Stimulated activated CD8-positive, alpha-beta memory T cell treated with anti-CD3 and anti-CD28 coated beads, Interleukin-2, amount 100 ng/mL, for 48 hours (primary cell): ENCODE data around the gene MDM2.
"Not testable (repeated sequence)": the region's sequence is repeated elsewhere in the genome, so short reads cannot be mapped to it uniquely, and the experiment has no call there.

Experiments used
- DNase-seq, 2 donors: peaks; one replicate each; pipeline ENCODE4 v3.0.0-alpha.2; 2020; ENCODE audit warnings: low read depth in 2 of 2

The MDM2 gene

DNA sequence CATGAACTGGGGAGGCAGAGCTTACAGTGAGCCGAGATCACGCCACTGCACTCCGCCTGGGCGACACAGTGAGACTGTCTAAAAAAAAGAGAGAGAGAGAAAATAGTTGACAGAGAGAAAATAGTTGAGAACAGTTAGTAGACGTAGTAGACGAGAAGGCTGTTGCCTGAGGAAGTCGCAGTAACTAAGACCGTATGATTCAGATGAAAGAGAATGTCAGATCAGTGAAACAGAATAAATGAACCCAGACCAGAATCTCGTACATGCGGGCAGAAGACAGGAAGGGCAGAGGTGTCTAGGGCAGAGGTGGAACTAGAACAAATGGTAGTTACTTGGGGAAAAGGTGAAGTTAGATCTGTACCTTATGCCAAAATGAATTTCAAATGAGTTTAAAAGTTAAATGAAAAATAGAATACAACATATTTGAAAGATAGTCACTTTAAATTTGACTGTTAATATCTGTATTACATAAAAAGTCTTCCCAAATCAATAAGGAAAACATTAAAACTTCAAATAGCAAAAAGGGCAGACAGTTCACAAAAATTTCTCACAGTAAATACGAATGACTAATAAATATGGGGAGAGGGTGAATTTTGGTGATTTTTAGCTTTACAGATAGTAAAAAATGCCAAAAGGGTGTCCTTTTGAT lies 17.7 kb downstream of the MDM2 start:
- no peak for DNase-seq

DNA sequence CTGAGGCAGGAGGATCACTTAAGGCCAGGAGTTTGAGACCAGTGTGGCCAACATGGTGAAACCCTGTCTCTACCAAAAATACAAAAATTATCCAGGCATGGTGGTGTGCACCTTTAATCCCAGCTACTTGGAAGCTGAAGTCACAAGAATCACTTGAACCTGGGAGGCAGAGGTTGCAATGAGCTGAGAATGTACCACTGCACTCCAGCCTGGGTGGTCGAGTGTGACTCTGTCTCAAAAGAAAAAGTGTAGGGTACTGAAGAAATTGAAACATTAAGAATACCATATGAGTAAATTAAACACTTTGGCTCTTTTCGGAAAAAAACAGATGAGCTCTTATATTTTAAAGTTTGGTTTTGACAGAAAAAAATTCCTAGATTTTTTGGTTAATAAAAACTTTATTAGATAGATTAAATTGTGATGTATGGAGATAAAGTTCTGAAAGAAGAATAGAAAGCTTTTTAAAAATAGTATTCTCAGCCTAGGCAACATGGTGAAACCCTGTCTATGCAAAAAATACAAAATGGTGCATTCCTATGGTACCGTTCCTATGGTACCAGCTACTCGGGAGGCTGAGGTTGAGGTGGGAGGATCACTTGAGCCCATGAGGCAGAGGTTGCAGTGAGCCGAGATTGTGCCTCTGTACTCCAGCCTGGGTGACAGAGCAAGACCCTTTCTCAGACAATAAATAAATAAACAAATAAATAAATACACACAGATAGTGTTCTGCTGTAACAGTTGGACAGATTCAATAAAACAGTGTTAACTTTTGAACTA lies 20.1 kb downstream of the MDM2 start:
- no peak for DNase-seq

DNA sequence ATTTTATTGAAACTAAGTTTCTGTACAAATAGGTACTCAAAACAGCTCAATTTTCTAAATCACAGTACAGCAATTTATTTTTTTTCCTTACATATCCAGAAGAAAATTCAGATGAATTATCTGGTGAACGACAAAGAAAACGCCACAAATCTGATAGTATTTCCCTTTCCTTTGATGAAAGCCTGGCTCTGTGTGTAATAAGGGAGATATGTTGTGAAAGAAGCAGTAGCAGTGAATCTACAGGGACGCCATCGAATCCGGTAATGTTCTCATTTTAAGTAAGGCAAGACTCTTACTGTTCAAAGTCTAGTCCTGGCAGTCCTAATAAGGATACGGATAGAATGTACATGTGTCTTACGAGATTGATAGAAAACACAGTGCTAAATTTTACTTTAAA lies 20.7 kb downstream of the MDM2 start:
- DNase-seq = no peak

DNA sequence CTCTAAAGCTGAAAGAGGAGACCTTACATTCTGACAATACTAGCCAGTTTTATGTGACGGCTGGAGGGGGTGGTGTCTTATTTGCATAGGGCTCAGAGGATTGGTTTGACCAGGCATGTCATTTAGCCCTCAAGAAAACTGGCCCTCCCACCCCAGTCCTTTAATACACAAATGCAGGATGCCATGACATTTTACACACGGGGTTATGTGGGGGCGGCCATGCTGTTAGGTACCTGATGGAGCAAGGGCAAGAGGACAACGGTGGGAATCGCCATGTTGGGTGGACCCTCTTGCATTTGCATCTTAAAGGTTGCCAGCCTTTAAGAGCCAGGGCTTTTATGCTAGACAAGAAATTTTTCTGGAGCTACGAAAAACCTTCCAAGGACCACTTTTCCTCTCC lies 23.3 kb downstream of the MDM2 start:
- DNase-seq = no peak

DNA sequence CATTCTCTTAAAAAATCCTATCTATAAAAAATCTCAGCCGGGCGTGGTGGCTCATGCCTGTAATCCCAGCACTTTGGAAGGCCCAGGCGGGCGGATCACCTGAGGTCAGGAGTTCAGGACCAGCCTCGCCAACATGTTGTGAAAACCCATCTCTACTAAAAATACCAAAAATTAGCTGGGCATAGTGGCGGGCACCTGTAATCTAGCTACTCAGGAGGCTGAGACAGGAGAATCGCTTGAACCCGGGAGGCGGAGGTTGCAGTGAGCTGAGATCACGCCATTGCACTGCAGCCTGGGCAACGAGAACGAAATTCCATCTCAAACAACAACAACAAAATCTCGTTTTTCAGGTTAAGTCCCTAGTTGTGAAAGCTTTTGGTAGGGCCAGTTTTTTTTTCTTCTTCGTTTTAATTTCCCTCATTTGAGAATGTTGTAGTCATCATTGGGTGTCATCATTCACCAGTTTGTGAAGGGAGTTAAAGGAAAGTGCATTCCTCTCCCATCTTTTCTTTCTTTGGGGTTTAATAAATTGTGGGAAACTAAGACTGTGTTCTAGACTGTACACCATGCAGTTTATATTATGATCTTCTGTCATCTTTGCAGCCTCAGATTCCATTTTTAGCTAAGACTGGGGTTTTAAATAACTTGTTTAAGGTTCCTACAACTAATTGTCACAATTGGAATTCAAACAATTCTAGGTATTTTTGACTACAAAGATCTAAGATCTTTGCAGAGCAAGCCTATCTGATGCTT lies 23.9 kb downstream of the MDM2 start:
- no peak for DNase-seq

DNA sequence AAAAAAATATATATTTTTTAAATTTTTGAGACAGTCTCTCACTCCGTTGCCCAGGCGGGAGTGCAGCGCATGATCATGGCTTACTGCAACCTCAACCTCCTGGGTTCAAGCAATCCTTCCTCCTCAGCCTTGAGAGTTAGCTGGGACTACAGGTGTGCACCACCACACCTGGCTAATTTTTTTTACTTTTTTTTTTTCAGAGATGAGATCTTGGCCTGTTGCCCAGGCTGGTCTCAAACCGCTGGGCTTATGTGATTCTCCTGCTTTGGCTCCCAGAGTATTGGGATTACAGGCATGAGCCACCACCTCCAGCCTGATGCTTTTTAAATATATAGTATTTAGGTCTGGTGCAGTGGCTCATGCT lies 24.5 kb downstream of the MDM2 start:
- DNase-seq = no peak

DNA sequence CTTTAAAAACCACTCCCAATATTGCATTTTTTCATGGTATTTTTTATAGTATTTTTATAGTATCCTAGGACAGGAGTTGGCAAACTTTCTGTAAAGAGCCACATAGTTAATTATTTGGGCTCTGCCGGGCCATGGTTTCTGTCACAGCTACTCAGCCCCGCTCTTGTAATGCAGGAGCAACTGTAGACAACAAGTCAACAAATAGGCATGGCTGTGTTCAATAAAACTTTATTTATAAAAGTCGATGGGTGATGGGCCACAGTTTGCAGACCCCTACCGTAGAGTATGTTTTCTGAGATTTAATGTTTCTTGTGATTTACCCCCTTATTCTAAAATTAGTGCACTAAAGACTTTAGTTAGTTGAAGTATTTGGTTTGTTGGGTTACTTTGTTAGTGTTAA lies 25.5 kb downstream of the MDM2 start:
- no peak for DNase-seq

DNA sequence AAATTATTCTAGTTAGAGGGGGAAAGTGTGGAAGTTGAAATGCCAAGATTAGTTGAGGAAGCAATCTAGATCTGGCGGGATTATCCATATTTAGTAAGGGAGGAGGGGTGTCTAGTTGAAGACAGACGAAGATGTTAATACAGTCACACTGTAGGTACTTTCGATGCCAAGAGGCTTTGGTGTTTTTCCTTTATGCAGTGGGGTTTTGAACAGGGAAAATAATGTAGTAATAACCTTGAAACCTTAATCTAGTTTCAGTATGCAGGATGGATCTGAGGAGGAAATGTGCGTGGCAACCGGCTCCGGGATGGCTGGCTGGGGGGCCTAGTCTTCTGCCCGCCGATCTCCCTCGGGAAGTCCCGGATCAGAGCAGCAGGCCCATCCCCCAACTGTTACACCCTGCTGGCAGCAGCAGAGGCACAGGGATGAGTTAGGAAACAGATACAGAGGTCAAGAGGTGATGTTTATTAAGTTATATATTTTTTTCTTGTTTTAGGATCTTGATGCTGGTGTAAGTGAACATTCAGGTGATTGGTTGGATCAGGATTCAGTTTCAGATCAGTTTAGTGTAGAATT lies 27.4 kb downstream of the MDM2 start:
- DNase-seq = no peak

DNA sequence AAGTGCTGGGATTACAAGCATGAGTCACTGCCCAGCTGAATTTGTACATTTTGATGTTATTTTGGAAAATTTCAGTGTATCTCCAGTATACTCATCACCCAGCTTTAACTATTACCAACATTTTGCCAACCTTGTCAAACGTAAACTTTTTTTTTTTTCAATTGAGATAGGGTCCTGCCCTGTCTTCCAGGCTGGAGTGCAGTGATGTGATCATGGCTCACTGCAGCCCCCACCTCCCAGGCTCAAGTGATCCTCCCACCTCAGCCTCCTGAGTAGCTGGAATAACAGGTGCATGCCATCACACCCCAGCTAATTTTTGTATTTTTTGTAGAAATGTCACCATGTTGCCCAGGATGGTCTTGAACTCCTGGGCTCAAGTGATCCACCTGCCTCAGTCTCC lies 29.2 kb downstream of the MDM2 start:
- no peak for DNase-seq

DNA sequence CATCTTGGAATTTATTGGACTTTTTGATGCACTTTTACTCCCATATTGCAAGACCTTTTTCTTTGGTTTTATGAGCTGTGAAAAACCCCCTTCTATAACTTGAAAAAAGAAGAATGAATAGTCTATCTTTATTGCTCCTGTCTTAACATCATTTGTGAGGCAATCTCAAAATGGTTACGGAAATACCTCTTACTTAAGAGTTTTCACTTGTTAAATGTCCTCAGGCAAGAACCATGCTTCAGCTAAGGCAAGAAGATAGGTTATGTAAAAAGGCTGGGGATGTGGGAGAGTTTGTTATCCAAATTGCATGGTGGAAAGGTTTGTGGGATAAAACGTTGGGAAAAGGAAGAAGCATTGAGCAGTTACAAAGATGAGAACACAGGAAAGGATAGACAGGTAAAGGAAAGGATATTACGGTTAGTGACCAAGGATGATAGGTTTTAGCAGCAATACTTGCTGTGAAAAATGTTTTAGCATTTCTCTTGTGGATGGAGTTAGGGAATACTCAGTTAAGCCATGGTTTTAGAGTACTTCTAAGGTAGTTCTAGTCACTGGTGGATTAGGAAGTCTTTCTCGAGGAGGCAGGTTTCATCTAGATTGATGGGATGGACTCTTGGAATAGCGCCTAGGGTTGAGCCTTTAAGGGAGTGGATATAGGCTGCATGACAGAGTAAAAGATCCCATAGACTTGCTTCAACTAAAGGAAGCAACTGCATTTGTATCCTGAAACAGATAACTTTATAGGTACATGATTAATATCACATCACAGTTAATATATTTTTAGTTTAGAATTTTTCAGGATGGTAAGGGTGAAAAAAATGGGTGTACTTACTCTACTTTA lies 30.3 kb downstream of the MDM2 start:
- DNase-seq = no peak

DNA sequence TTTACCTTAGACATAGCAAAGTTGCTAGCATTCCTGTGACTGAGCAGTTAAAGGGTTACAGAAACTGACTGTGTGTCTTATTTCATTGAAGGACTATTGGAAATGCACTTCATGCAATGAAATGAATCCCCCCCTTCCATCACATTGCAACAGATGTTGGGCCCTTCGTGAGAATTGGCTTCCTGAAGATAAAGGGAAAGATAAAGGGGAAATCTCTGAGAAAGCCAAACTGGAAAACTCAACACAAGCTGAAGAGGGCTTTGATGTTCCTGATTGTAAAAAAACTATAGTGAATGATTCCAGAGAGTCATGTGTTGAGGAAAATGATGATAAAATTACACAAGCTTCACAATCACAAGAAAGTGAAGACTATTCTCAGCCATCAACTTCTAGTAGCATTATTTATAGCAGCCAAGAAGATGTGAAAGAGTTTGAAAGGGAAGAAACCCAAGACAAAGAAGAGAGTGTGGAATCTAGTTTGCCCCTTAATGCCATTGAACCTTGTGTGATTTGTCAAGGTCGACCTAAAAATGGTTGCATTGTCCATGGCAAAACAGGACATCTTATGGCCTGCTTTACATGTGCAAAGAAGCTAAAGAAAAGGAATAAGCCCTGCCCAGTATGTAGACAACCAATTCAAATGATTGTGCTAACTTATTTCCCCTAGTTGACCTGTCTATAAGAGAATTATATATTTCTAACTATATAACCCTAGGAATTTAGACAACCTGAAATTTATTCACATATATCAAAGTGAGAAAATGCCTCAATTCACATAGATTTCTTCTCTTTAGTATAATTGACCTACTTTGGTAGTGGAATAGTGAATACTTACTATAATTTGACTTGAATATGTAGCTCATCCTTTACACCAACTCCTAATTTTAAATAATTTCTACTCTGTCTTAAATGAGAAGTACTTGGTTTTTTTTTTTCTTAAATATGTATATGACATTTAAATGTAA lies 31.5 kb downstream of the MDM2 start:
- DNase-seq = no peak

DNA sequence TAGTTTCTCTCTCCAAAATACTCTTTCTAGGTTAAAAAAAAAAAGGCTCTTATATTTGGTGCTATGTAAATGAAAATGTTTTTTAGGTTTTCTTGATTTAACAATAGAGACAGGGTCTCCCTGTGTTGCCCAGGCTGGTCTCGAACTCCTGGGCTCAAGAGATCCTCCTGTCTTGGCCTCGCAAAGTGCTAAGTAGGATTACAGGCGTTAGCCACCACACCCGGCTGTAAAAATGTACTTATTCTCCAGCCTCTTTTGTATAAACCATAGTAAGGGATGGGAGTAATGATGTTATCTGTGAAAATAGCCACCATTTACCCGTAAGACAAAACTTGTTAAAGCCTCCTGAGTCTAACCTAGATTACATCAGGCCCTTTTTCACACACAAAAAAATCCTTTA lies 33.2 kb downstream of the MDM2 start:
- not testable (repeated sequence) for DNase-seq

DNA sequence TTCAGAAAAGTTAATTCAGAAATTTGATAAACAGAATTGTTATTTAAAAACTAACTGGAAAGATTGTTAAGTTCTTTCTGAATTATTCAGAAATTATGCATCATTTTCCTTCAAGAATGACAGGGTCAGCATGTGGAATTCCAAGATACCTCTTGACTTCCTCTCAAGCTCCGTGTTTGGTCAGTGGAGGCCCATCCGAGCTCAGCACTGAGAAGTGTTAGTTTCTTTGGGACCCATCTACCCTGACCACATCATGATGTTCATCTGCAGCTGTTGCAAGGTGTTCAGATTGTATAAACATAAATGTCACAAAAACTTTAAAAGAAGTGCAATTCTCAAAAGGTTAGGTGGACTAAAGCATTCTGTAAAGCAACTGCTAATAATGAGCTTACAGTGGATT lies 33.7 kb downstream of the MDM2 start:
- no peak for DNase-seq

DNA sequence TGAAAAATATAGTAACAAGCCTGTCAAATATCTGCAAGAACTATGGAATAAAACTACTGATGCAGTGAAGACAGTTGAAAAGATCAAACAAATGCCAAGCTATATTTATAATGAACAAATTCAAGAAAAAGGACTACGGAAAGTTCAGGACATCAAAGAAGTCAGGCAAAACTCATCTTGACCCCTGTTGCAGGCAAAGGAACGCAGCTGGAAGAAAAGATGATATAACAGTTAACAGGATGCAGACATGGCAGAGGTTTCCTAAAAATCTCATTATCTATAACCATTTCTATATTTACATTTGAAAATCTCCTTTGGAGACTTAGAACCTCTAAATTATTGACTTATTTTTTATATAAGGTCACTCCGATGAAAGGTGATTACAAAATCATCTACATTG lies 34.1 kb downstream of the MDM2 start:
- DNase-seq = no peak

DNA sequence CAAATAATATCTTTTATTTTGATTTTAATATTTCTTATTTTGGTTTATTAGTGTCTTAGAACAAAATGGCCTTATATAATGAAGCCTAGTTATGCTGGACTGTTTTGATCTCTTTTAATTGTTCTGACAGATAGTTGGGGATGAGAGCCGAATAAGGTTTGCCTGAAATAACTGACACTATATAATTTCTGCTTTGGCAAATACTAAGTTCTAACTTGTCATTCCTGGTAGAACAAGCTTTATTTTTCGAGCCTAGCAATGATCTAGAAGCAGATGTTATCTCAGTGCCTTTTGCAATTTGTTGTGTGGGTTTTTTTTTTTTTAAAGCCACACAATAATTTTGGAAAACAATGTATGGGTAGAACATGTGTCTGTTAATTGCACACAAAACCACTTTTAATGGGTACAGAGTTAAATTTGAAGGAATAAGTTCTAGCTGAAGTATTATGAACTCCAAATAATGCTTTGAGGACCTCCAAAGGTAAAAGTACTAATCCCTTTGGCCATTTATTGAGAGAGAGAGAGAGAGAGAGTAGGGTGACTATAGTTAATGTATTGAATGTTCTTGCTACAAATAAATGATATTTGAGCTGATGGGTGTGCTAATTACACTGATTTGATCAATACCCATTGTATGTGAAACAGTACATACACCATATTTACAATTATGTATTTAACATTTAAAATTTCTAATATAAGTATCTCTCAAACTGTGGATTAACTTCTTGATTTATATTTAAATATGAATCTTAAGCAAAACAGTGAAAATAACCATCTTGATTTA lies 35.0 kb downstream of the MDM2 start:
- DNase-seq = no peak

DNA sequence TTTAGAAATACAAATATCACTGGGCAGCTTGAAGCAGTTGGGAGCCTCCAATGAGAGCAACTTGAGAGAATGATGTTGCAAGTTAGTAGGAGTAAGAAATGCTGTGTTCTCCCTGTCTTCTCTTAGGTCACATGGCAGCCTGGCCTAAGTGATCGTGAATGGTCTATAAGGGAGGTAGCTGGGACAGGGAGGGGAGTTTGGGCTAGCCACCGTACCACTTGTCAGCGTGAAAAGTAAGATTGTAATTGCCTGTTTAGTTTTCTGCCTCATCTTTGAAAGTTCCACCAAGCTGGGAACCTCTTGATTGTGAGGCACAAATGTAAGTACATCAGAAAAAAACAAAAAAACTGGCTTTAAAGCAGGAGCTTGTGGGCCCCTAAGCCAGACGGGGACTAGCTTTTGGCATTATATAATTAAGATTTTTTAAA lies 36.4 kb downstream of the MDM2 start:
- no peak for DNase-seq

DNA sequence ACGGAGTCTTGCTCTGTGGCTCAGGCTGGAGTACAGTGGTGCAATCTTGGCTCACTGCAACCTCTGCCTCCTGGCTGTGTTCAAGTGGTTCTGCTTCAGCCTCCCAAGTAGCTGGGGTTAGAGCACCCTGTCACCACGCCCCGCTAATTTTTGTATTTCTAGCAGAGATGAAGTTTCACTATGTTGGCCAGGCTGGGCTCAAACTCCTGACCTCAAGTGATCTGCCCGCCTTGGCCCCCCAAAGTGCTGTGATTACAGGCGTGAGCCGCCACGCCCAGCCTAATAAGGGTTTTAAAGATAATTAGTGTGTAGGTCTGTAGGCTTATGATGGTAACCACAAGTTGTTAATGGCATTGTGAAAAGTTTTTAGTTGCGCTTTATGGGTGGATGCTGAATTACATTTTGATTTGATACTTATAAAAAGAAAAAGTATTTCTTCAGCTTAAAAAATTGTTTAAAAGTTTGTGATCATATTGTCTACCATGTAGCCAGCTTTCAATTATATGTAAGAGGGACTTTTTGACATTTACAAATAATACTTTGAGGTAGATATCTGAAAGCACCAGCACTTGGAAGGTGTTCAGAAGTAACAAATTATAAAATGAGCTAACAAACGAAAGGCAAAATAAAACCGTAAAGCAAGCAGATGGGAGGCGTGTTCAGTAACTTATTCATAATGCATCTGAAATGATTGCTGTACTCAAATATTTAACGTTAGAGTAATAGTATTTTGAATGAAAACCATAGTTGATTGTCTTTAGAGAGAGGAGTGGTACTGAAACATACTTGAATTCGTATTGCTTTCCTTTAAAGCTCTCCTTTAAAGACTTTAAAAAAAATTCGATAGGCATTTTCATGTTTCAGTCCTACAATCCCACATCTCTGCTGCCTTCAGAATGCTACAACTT lies 37.1 kb downstream of the MDM2 start:
- no peak for DNase-seq

DNA sequence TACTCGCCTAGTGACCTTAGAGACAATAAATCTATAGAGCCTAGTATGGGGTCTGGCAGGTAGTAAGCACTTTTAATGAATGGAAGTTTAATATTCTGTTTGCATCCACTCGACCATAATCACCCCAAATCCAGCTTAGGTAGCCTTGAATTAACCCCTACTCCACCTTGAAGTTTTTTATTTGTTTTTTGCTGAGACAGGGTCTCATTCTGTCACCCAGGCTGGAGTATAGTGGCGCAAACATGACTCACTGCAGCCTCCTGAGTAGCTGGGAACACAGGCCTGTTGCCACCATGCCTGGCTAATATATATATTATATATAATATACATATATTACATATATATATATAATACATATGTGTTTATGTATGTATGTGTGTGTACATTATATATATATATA lies 38.8 kb downstream of the MDM2 start:
- DNase-seq = no peak

DNA sequence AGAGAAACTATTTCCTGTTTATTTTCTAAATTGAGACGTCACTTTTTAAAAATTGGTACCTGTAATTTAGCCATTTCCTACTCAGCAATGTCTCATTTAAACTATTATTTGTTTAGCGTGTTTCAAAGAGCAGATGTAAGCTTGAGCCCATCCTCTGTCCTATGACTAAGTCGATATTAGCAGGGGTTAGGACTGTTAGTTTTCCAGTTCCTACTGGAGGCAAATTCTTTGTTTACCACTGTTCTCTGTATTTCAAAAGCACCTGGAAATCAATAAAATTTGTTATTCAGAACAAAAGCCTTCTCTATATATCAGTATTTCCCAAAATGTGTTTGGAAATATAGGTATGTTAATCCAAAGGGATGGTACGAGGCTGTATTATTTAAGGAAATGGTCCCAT lies 42.4 kb downstream of the MDM2 start:
- DNase-seq = no peak
